Measurements from ENCODE around the gene SRRM4.

SRRM4 gene

DNA sequence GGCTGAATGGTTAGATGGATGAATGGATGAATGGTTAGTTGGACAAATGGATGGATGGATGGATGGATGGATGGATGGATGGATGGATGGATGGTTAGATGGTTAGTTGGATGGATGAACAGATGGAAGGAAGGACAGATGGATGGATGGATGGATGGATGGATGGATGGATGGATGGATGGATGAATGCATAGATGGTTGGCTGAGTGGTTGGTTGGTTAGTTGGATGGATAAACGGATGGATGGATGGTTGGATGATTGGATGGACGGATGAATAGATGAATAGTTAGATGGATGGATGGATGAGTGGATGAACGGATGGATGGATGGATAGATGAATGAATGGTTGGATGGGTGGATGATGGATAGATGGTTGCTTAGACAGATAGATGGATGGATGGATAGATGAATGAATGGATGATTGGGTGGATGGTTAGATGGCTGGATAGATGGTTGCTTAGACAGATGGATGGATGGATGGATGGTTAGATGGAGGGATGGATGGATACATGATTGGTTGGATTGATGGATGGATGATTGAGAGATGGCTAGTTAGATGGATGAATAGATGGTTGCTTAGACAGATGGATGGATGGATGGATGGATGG is 148.6 kb downstream of the SRRM4 start:
- Histone ChIP-seq H3K9me3 (ENCODE audit: severe bottlenecking) (peaks cover 20% of the 10 kb centered on the region), H3K36me3 (peaks cover 95% of the 10 kb centered on the region), H3K27me3 (ENCODE audit: insufficient read depth, low read depth, severe bottlenecking) (no peaks in the 10 kb centered on the region), H3K27ac (no peak overlapping the region), H3K4me3 (ENCODE audit: low read depth, low read length) (no peak overlapping the region)
- TF ChIP-seq, protein P1, sequence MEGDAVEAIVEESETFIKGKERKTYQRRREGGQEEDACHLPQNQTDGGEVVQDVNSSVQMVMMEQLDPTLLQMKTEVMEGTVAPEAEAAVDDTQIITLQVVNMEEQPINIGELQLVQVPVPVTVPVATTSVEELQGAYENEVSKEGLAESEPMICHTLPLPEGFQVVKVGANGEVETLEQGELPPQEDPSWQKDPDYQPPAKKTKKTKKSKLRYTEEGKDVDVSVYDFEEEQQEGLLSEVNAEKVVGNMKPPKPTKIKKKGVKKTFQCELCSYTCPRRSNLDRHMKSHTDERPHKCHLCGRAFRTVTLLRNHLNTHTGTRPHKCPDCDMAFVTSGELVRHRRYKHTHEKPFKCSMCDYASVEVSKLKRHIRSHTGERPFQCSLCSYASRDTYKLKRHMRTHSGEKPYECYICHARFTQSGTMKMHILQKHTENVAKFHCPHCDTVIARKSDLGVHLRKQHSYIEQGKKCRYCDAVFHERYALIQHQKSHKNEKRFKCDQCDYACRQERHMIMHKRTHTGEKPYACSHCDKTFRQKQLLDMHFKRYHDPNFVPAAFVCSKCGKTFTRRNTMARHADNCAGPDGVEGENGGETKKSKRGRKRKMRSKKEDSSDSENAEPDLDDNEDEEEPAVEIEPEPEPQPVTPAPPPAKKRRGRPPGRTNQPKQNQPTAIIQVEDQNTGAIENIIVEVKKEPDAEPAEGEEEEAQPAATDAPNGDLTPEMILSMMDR (IDR thresholded peaks at IDR 0.05; ENCODE audit: low read depth, low read length), result no peak
- no peak for DNase-seq

DNA sequence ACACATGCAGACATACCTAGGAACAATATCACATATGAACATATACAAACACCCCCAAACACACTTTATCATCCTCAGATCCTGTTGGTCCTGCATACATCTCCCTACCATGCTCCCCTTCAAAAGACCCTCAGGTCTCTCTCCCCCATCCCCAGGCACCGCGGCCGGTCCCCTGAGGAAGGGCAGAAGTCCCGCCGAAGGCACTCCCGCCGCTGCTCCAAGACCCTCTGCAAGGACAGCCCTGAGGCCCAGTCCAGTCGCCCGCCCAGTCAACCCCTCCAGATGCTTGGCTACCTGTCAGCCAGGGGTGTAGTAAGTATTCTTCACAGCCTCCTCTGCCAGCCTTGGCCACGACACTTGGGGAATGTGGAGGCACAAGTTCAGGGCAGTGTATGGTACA is 149.2 kb downstream of the SRRM4 start:
- Histone ChIP-seq H3K9me3 (ENCODE audit: severe bottlenecking) (peaks cover 20% of the 10 kb centered on the region), H3K27me3 (ENCODE audit: insufficient read depth, low read depth, severe bottlenecking) (no peaks in the 10 kb centered on the region), H3K27ac (no peak overlapping the region), H3K4me3 (ENCODE audit: low read depth, low read length) (no peak overlapping the region), H3K36me3 (peaks cover 95% of the 10 kb centered on the region)
- no peak for DNase-seq
- TF ChIP-seq, protein P1 (IDR thresholded peaks at IDR 0.05; ENCODE audit: low read depth, low read length), result no peak

DNA sequence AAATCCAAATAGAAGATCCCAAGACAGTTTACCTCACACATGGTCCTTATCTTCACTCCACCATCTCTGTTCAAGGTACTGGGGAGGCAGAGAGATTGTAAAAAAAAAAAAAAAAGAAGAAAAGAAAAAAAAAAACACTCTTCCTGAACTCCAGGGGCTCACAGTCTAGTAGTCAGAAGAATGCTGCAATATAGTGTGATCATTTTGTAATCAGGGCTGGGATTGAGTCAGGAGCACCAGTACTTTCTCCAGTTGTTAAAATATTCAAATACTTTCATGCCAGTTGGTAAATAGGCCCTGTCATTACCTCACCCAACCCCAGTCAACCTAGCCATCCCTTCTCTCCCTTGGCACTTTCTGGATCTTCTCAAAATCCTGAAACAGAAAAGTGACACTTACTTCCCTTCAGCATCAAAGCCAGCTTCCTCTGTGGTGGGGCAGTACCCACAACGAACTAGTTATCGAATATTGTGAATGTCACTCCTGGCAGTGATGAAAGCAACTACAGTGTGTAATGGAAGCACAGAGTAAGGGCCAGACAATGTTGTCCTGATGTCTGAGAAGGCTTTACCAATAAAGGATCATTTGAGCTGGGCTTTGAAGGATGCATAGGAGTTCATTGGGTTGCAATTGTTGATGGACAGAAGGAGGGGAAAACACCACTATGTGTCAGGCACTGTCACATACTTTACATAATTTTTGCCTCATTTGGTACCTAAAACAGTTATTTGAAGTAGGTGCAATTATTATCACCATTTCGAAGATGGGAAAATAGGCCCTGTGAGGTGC is 153.1 kb downstream of the SRRM4 start:
- Histone ChIP-seq H3K36me3 (peaks cover 82% of the 10 kb centered on the region), H3K9me3 (ENCODE audit: severe bottlenecking) (peaks cover 20% of the 10 kb centered on the region), H3K4me3 (ENCODE audit: low read depth, low read length) (no peak overlapping the region), H3K27me3 (ENCODE audit: insufficient read depth, low read depth, severe bottlenecking) (no peaks in the 10 kb centered on the region), H3K27ac (no peak overlapping the region)
- DNase-seq, result no peak
- TF ChIP-seq, protein P1 (IDR thresholded peaks at IDR 0.05; ENCODE audit: low read depth, low read length), result no peak

DNA sequence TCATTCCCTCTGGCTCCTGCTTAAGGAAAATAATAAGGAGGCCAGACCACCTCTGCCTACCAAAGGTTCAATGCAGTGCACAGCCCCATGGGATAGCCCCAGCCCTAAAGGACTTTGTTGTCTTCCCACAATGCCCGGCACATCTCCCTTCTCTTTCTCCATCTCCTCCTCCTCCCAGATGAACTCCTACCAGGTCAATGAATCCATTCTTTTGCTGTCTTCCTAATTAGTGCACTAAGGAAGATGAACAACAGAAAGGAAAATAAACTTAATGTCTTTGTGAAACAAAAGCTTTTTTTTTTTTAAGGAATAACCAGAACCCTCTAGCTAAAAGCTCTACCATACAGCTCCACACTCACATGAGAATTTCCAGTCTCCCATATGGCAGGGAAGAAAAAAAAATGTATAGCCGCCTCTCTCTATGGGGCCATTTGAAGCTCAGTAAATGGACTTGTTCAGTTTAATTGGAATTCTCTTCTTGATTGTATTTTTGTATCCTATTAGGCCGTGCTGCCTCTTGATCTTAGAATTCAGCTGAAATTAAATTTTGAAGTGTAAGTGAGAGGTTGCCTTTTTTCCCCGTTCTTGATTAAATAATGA is 155.6 kb downstream of the SRRM4 start:
- peaks cover 79% of the 10 kb centered on the region for H3K36me3 ChIP-seq
- H3K4me3 ChIP-seq (ENCODE audit: low read depth, low read length), result no peak overlapping the region
- no peak for DNase-seq
- H3K27ac ChIP-seq, result no peak overlapping the region
- no peaks in the 10 kb centered on the region for H3K27me3 ChIP-seq (ENCODE audit: insufficient read depth, low read depth, severe bottlenecking)
- H3K9me3 ChIP-seq (ENCODE audit: severe bottlenecking), result peaks cover 12% of the 10 kb centered on the region
- TF ChIP-seq, protein P1 (IDR thresholded peaks at IDR 0.05; ENCODE audit: low read depth, low read length), result no peak

DNA sequence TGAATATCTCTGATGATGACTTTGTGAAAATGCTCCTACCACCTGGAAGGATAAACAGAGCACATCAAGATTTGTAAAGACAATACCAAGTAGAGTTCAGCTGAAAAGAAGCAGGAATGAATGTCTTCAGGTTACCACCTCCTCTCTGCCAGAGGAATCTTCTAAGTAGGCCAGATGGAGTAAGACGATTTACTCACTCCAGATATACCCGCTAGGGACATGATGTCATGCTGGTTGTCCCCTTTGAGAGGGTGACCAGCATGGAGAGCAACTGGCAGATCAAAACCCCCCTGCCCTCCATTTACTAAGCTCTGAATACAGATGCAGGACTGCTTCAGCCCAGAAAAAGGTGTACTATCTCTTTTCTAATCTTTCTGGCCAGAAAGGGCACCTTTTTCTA is 158.1 kb downstream of the SRRM4 start:
- Histone ChIP-seq H3K9me3 (ENCODE audit: severe bottlenecking) (no peaks in the 10 kb centered on the region), H3K27me3 (ENCODE audit: insufficient read depth, low read depth, severe bottlenecking) (no peaks in the 10 kb centered on the region), H3K36me3 (peaks cover 80% of the 10 kb centered on the region), H3K4me3 (ENCODE audit: low read depth, low read length) (no peak overlapping the region), H3K27ac (peak overlapping the region; percentile 35; the same call in 1 of the 2 replicates)
- TF ChIP-seq, protein P1 (IDR thresholded peaks at IDR 0.05; ENCODE audit: low read depth, low read length), result no peak
- DNase-seq, result peak; percentile 35
